ENCODE measurements around the gene FUT3.

The FUT3 gene

GRCh38 chr19:5795382-5795919 is 55.8 kb downstream of the FUT3 start:
- Histone ChIP-seq H3K4me3 (ENCODE audit: low read depth, low read length) (no peak overlapping the region), H3K27ac (no peak overlapping the region), H3K27me3 (ENCODE audit: insufficient read depth, low read depth, severe bottlenecking) (no peaks in the 10 kb centered on the region), H3K36me3 (peaks cover 3% of the 10 kb centered on the region), H3K9me3 (ENCODE audit: severe bottlenecking) (no peaks in the 10 kb centered on the region)
- DNase-seq, result no peak
- no peak for TF ChIP-seq CTCF (IDR thresholded peaks at IDR 0.05; ENCODE audit: low read depth, low read length)

GRCh38 chr19:5793188-5793587 is 58.1 kb downstream of the FUT3 start:
- Histone ChIP-seq H3K36me3 (peaks cover 25% of the 10 kb centered on the region), H3K27me3 (ENCODE audit: insufficient read depth, low read depth, severe bottlenecking) (no peaks in the 10 kb centered on the region), H3K4me3 (ENCODE audit: low read depth, low read length) (no peak overlapping the region), H3K27ac (no peak overlapping the region), H3K9me3 (ENCODE audit: severe bottlenecking) (no peaks in the 10 kb centered on the region)
- DNase-seq, result no peak
- no peak for TF ChIP-seq CTCF (IDR thresholded peaks at IDR 0.05; ENCODE audit: low read depth, low read length)
